Measurements from ENCODE around the gene LIMS1.

The LIMS1 gene

DNA sequence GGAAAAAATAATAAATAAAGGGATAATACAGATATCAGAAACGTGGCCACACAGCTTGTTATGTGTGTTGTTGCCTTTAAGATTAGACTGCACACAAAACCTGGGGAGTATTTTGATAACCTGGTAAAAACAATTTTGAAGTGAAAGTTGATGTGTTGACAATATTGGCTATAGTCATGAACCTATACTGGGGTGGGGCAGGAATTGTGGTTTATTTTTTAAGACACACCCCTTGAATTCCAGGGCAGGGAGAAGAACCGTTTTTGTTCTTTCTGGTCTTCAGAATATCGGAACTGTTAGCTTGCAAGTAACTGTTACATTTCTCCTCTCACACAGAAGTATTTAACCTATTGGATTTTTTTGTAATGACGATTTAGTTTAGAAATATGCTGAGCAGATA is 80.4 kb downstream of the LIMS1 start:
- no peaks in the 10 kb centered on the region for H3K27me3 ChIP-seq (ENCODE audit: low read length)
- no peak for TF ChIP-seq EZH2phosphoT487 (conservative IDR thresholded peaks at IDR 0.05; ENCODE audit: low read length)
- TF ChIP-seq CTCF (IDR thresholded peaks at IDR 0.05; ENCODE audit: insufficient read depth, low read length, poor library complexity, severe bottlenecking), result no peak
- H3K9me2 ChIP-seq (replicated peaks; ENCODE audit: insufficient read depth, low read length), result no peaks in the 10 kb centered on the region
- H3K79me2 ChIP-seq (ENCODE audit: insufficient read depth, low read length), result peaks cover 5% of the 10 kb centered on the region; the same call in 1 of the 2 replicates
- H3K9ac ChIP-seq (ENCODE audit: low read length), result no peak overlapping the region
- no peak overlapping the region for H3K27ac ChIP-seq (ENCODE audit: low read depth, low read length)
- no peaks in the 10 kb centered on the region for H3K36me3 ChIP-seq (ENCODE audit: low read length)
- H2AFZ ChIP-seq (ENCODE audit: low read depth, low read length, severe bottlenecking), result no peak overlapping the region
- no peaks in the 10 kb centered on the region for H3K9me3 ChIP-seq (ENCODE audit: insufficient read depth, low read length)
- no peaks in the 10 kb centered on the region for H4K20me1 ChIP-seq (ENCODE audit: low read depth, low read length)
- peaks cover 3% of the 10 kb centered on the region; the same call in 1 of the 2 replicates for H3F3A ChIP-seq (ENCODE audit: insufficient read depth)
- H3K4me2 ChIP-seq (ENCODE audit: low read depth, low read length, poor library complexity, severe bottlenecking), result no peak overlapping the region
- H3K4me3 ChIP-seq (ENCODE audit: insufficient read depth, low read length, poor library complexity, severe bottlenecking), result no peak overlapping the region

DNA sequence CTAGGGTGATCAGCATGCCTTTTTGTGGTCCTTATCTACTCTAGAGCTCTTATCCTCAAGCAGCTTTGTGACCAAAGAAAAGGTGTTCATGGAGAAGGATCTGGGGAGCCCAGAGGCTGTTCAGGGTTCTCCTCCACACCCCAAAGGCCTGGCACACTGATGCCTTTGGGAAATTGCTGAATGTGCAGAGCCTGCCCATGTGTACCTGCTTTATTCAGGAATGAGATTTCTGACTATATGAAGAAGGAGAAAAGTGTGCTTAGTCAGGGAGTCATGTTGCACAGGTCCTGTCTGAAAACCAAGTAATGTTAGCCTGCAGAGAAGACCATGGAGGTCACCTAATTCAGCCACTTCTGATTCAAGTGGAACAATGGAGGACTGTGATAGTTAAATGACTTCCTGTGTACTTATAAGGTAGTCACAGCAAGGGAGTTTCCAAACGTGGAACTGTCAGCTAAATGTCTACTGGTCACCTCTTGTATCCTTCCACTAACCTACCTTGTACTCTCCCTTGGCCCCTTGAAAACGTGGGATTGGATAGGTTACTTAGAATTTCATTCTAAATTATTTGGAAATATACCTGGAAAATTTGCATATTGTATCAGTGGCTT is 81.3 kb downstream of the LIMS1 start:
- Histone ChIP-seq H3K79me2 (ENCODE audit: insufficient read depth, low read length) (peaks cover 5% of the 10 kb centered on the region; the same call in 1 of the 2 replicates), H3K27ac (ENCODE audit: low read depth, low read length) (no peak overlapping the region), H3F3A (ENCODE audit: insufficient read depth) (peaks cover 3% of the 10 kb centered on the region; the same call in 1 of the 2 replicates), H3K4me2 (ENCODE audit: low read depth, low read length, poor library complexity, severe bottlenecking) (no peak overlapping the region), H3K36me3 (ENCODE audit: low read length) (no peaks in the 10 kb centered on the region), H3K9ac (ENCODE audit: low read length) (no peak overlapping the region), H4K20me1 (ENCODE audit: low read depth, low read length) (no peaks in the 10 kb centered on the region), H3K9me2 (replicated peaks; ENCODE audit: insufficient read depth, low read length) (no peaks in the 10 kb centered on the region), H3K27me3 (ENCODE audit: low read length) (no peaks in the 10 kb centered on the region), H2AFZ (ENCODE audit: low read depth, low read length, severe bottlenecking) (no peak overlapping the region), H3K4me3 (ENCODE audit: insufficient read depth, low read length, poor library complexity, severe bottlenecking) (no peak overlapping the region), H3K9me3 (ENCODE audit: insufficient read depth, low read length) (no peaks in the 10 kb centered on the region)
- TF ChIP-seq EZH2phosphoT487 (conservative IDR thresholded peaks at IDR 0.05; ENCODE audit: low read length), result no peak

- H3K36me3 ChIP-seq (ENCODE audit: low read length), result no peaks in the 10 kb centered on the region
- H3K4me2 ChIP-seq (ENCODE audit: low read depth, low read length, poor library complexity, severe bottlenecking), result no peak overlapping the region
- H3K9me3 ChIP-seq (ENCODE audit: insufficient read depth, low read length), result no peaks in the 10 kb centered on the region
- H3F3A ChIP-seq (ENCODE audit: insufficient read depth), result peaks cover 3% of the 10 kb centered on the region; the same call in 1 of the 2 replicates
- H3K27me3 ChIP-seq (ENCODE audit: low read length), result no peaks in the 10 kb centered on the region
- TF ChIP-seq CTCF (IDR thresholded peaks at IDR 0.05; ENCODE audit: insufficient read depth, low read length, poor library complexity, severe bottlenecking) (no peak), EZH2phosphoT487 (conservative IDR thresholded peaks at IDR 0.05; ENCODE audit: low read length) (no peak)
- H3K4me3 ChIP-seq (ENCODE audit: insufficient read depth, low read length, poor library complexity, severe bottlenecking), result no peak overlapping the region
- H3K9ac ChIP-seq (ENCODE audit: low read length), result no peak overlapping the region
- H3K79me2 ChIP-seq (ENCODE audit: insufficient read depth, low read length), result 0 out of 2 replicates have a peak, but pooled peaks cover 3% of the 10 kb centered on the region
- H3K27ac ChIP-seq (ENCODE audit: low read depth, low read length), result no peak overlapping the region
- H2AFZ ChIP-seq (ENCODE audit: low read depth, low read length, severe bottlenecking), result no peak overlapping the region
- H4K20me1 ChIP-seq (ENCODE audit: low read depth, low read length), result no peaks in the 10 kb centered on the region
- no peaks in the 10 kb centered on the region for H3K9me2 ChIP-seq (replicated peaks; ENCODE audit: insufficient read depth, low read length)
These were observed 82.0 kb downstream of the LIMS1 start for GRCh38 chr2:108616318-108616717.

DNA sequence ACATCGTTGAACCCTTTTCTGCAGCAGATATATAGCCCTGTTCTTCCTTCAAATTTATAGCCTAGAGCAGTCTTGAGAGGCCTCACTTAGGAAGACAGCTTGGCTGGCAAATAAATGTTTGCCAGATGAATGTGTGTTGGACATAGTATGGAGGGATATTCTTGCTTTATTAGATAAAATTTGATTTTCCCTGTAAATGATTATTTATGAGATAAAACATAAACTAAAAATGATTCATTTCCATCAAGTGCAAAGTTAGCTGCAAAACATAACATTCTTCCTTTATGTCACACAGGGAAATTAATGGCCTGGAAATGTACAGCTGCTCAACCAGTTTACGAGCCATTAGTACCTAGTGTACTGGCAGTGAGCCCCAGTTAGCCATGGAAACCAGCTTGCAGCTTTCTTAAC is 82.5 kb downstream of the LIMS1 start:
- Histone ChIP-seq H3K9me3 (ENCODE audit: insufficient read depth, low read length) (no peaks in the 10 kb centered on the region), H3K27ac (ENCODE audit: low read depth, low read length) (no peak overlapping the region), H3K9ac (ENCODE audit: low read length) (no peak overlapping the region), H3K27me3 (ENCODE audit: low read length) (no peaks in the 10 kb centered on the region), H3K36me3 (ENCODE audit: low read length) (no peaks in the 10 kb centered on the region), H3F3A (ENCODE audit: insufficient read depth) (peaks cover 3% of the 10 kb centered on the region; the same call in 1 of the 2 replicates), H3K79me2 (ENCODE audit: insufficient read depth, low read length) (no peaks in the 10 kb centered on the region), H3K9me2 (replicated peaks; ENCODE audit: insufficient read depth, low read length) (no peaks in the 10 kb centered on the region), H3K4me3 (ENCODE audit: insufficient read depth, low read length, poor library complexity, severe bottlenecking) (no peak overlapping the region), H4K20me1 (ENCODE audit: low read depth, low read length) (no peaks in the 10 kb centered on the region), H2AFZ (ENCODE audit: low read depth, low read length, severe bottlenecking) (no peak overlapping the region), H3K4me2 (ENCODE audit: low read depth, low read length, poor library complexity, severe bottlenecking) (no peak overlapping the region)
- TF ChIP-seq CTCF (IDR thresholded peaks at IDR 0.05; ENCODE audit: insufficient read depth, low read length, poor library complexity, severe bottlenecking) (no peak), EZH2phosphoT487 (conservative IDR thresholded peaks at IDR 0.05; ENCODE audit: low read length) (no peak)

All from SU-DHL-6 (cell line).